Esophagus muscularis mucosa (tissue), 3 donors: Measurements from ENCODE around the gene FKBP14.

Source experiments
- POLR2AphosphoS5 ChIP-seq, 2 donors: sonication (generic); formaldehyde crosslinking; IDR thresholded peaks; one replicate each; pipeline ENCODE4 v1.6.1; 2017; ENCODE audit warnings: antibody characterized with exemption in 2 of 2
- TF ChIP-seq, protein P1 (sequence below), 3 experiments: fragments of 200-600 bp in 2 of 3; fragments of 450-650 bp in 1 of 3; sonication (generic) in 2 of 3; IDR thresholded peaks; one replicate each; pipeline ENCODE4 v1.5.1; 2017 to 2019; ENCODE audit warnings: antibody characterized with exemption in 3 of 3, mild to moderate bottlenecking in 2 of 3, moderate library complexity in 1 of 3

DNA sequence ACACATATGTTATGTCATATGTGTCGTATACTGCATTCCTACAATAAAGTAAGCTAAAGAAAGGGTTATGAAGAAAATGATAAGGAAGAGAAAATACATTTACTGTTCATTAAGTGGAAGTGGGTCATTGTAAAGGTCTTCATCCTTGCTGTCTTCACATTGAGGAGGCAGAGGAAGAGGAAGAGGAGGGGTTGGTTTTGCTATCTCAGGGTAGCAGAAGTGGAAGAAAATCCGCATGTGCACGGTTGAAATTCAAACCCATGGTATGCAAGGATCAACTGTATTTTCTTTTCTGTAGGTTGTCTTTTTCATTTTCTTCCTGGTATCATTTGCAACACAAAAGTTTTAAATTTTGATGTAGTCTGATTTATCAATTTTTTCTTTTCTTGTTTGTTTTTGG is 8.0 kb upstream of the FKBP14 start:
- TF ChIP-seq, protein P1, sequence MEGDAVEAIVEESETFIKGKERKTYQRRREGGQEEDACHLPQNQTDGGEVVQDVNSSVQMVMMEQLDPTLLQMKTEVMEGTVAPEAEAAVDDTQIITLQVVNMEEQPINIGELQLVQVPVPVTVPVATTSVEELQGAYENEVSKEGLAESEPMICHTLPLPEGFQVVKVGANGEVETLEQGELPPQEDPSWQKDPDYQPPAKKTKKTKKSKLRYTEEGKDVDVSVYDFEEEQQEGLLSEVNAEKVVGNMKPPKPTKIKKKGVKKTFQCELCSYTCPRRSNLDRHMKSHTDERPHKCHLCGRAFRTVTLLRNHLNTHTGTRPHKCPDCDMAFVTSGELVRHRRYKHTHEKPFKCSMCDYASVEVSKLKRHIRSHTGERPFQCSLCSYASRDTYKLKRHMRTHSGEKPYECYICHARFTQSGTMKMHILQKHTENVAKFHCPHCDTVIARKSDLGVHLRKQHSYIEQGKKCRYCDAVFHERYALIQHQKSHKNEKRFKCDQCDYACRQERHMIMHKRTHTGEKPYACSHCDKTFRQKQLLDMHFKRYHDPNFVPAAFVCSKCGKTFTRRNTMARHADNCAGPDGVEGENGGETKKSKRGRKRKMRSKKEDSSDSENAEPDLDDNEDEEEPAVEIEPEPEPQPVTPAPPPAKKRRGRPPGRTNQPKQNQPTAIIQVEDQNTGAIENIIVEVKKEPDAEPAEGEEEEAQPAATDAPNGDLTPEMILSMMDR (IDR thresholded peaks at IDR 0.05), result no peak
- no peak for TF ChIP-seq POLR2AphosphoS5 (IDR thresholded peaks at IDR 0.05)
